ENCODE results near the gene CCDC50. TPM values are rescaled to one million over a fixed set of nuclear protein-coding genes. Genes with fewer than 3 reads are reported as not detected.

The CCDC50 gene
- total and polyA plus RNA-seq, 7 donors: 15.4 to 41.5 (median 27.6) TPM

GRCh38 chr3:191353022-191353777 is 24.0 kb downstream of the CCDC50 start:
- intact Hi-C loops (cut with DNase I): no loop called here
- H3K27me3 ChIP-seq (ENCODE audit: insufficient read depth in 3 of 3, low read length in 2 of 3): no peaks in the 10 kb centered on the region
- TF ChIP-seq CTCF (IDR thresholded peaks at IDR 0.05): no peak
- WGBS, 3 donors: 56 to 71% (median 63%) methylated on average over 7 of the region's 7 CpGs
- H3K4me1 ChIP-seq: peaks cover 42% of the 10 kb centered on the region
- no peak overlapping the region for H3K27ac ChIP-seq
- no peak overlapping the region for H3K4me3 ChIP-seq
- no peak for ATAC-seq
- DNase-seq: no peak
- H3K9me3 ChIP-seq: no peaks in the 10 kb centered on the region
- H3K36me3 ChIP-seq (ENCODE audit: insufficient read depth in 1 of 2, low read depth in 1 of 2): peaks cover 0 to 9% of the 10 kb centered on the region in 2 donors

- no peak overlapping the region for H3K27ac ChIP-seq
- no peak for DNase-seq
- peaks cover 7 to 26% of the 10 kb centered on the region in 2 donors for H3K36me3 ChIP-seq (ENCODE audit: insufficient read depth in 1 of 2, low read depth in 1 of 2)
- TF ChIP-seq CTCF (IDR thresholded peaks at IDR 0.05): no peak
- ATAC-seq: no peak
- intact Hi-C loops (cut with DNase I): no loop called here
- H3K9me3 ChIP-seq: no peaks in the 10 kb centered on the region
- no peaks in the 10 kb centered on the region for H3K27me3 ChIP-seq (ENCODE audit: insufficient read depth in 3 of 3, low read length in 2 of 3)
- 85 to 95% (median 95%) methylated on average over 4 of the region's 4 CpGs for WGBS, 3 donors
- H3K4me1 ChIP-seq: peaks cover 41% of the 10 kb centered on the region
- H3K4me3 ChIP-seq: no peak overlapping the region
Observed at GRCh38 chr3:191355406-191355805, 26.2 kb downstream of the CCDC50 start.

- Histone ChIP-seq H3K9me3 (no peaks in the 10 kb centered on the region), H3K27me3 (ENCODE audit: insufficient read depth in 3 of 3, low read length in 2 of 3) (no peaks in the 10 kb centered on the region), H3K4me1 (peaks cover 38% of the 10 kb centered on the region), H3K36me3 (ENCODE audit: insufficient read depth in 1 of 2, low read depth in 1 of 2) (peaks cover 12 to 40% of the 10 kb centered on the region in 2 donors), H3K27ac (peak overlapping the region; percentile 31), H3K4me3 (no peak overlapping the region)
- no peak for TF ChIP-seq CTCF (IDR thresholded peaks at IDR 0.05)
- ATAC-seq: peak; percentile 47 to 83 (median 77)
- WGBS, 3 donors: 49 to 51% (median 50%) methylated on average over 5 of the region's 5 CpGs
- intact Hi-C loops (cut with DNase I): no loop called here
- peak in 1 of 2 donors; percentile 34 for DNase-seq
Observed at GRCh38 chr3:191356631-191357439, 27.6 kb downstream of the CCDC50 start.

- no peaks in the 10 kb centered on the region for H3K9me3 ChIP-seq
- H3K27me3 ChIP-seq (ENCODE audit: insufficient read depth in 3 of 3, low read length in 2 of 3): no peaks in the 10 kb centered on the region
- intact Hi-C loops (cut with DNase I): no loop called here
- no peak overlapping the region for H3K4me3 ChIP-seq
- WGBS, 3 donors: 75 to 91% (median 80%) methylated on average over 6 of the region's 6 CpGs
- peaks cover 12 to 51% of the 10 kb centered on the region in 2 donors for H3K36me3 ChIP-seq (ENCODE audit: insufficient read depth in 1 of 2, low read depth in 1 of 2)
- H3K27ac ChIP-seq: no peak overlapping the region
- peaks cover 35% of the 10 kb centered on the region for H3K4me1 ChIP-seq
- DNase-seq (no peak), ATAC-seq (no peak)
- no peak for TF ChIP-seq CTCF (IDR thresholded peaks at IDR 0.05)
Observed at GRCh38 chr3:191357909-191358308, 28.7 kb downstream of the CCDC50 start.

All from psoas muscle (tissue), 8 donors.